Fibroblast of mammary gland (primary cell): ENCODE data around the gene FAM78A.
A peak's percentile ranks its signal among the peaks of the same experiment; 100 is the strongest.

Experiments used
- DNase-seq: peaks from one replicate; pipeline ENCODE4 v3.0.0-alpha.2; 2010; ENCODE audit warnings: low read depth
- H3K4me3 ChIP-seq: 2 replicates; pipeline ENCODE4 v1.5.1; 2011; ENCODE audit warnings: low read depth, mild to moderate bottlenecking, low read length, moderate library complexity; ENCODE audit not compliant: control insufficient read depth
- TF ChIP-seq, protein P1 (sequence below): conservative IDR thresholded peaks from 2 replicates; pipeline ENCODE4 v1.5.1; 2011; ENCODE audit warnings: low read depth, low read length, inconsistent platforms; ENCODE audit not compliant: control insufficient read depth, insufficient read depth

The FAM78A gene, protein sequence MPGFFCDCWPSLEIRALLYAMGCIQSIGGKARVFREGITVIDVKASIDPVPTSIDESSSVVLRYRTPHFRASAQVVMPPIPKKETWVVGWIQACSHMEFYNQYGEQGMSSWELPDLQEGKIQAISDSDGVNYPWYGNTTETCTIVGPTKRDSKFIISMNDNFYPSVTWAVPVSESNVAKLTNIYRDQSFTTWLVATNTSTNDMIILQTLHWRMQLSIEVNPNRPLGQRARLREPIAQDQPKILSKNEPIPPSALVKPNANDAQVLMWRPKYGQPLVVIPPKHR

DNA sequence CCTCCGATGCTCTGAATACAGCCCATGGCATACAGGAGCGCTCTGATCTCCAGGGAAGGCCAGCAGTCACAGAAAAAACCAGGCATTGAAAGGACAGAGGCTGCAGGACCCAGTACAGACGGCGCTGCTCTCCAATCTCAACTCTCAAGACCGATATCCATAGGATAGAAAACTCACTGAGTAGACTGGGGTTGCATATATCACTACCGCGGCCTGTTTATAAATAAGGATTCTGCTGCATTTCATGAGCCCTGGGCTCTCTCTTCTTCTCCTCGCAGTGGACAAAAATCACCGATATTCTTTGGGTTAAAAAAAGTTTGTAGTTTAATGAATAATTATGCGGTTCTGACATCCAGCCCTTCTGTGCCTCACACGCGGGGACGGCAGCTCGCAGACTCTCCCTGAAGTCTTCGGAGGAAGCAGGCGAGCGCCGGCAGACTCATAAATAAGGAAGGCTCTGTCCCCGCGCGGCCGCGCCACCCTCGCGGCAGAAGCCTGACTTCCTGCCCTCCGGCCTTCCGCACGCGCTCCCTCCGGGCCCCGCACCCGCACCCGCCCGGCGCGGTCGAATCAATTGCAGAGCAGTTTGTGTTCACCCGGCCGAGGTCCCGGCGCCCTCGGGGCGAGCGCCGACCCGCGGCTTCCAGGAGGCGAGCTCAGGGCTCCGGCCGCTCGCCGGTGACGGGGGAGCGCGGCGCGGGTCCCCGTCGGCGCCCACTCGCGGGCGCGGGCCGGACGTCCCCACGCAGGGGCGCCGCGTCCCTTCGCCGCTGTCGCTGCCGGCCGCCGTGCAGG is at the start of gene FAM78A:
TSS of gene FAM78A (minus strand) at position 417 of the 795 bp plus-strand sequence. CDS start at position 86, 331 bp downstream.
- TF ChIP-seq, protein P1, sequence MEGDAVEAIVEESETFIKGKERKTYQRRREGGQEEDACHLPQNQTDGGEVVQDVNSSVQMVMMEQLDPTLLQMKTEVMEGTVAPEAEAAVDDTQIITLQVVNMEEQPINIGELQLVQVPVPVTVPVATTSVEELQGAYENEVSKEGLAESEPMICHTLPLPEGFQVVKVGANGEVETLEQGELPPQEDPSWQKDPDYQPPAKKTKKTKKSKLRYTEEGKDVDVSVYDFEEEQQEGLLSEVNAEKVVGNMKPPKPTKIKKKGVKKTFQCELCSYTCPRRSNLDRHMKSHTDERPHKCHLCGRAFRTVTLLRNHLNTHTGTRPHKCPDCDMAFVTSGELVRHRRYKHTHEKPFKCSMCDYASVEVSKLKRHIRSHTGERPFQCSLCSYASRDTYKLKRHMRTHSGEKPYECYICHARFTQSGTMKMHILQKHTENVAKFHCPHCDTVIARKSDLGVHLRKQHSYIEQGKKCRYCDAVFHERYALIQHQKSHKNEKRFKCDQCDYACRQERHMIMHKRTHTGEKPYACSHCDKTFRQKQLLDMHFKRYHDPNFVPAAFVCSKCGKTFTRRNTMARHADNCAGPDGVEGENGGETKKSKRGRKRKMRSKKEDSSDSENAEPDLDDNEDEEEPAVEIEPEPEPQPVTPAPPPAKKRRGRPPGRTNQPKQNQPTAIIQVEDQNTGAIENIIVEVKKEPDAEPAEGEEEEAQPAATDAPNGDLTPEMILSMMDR, result no peak
- no peak for DNase-seq
- no peak within 1 kb of the TSS for H3K4me3 ChIP-seq

DNA sequence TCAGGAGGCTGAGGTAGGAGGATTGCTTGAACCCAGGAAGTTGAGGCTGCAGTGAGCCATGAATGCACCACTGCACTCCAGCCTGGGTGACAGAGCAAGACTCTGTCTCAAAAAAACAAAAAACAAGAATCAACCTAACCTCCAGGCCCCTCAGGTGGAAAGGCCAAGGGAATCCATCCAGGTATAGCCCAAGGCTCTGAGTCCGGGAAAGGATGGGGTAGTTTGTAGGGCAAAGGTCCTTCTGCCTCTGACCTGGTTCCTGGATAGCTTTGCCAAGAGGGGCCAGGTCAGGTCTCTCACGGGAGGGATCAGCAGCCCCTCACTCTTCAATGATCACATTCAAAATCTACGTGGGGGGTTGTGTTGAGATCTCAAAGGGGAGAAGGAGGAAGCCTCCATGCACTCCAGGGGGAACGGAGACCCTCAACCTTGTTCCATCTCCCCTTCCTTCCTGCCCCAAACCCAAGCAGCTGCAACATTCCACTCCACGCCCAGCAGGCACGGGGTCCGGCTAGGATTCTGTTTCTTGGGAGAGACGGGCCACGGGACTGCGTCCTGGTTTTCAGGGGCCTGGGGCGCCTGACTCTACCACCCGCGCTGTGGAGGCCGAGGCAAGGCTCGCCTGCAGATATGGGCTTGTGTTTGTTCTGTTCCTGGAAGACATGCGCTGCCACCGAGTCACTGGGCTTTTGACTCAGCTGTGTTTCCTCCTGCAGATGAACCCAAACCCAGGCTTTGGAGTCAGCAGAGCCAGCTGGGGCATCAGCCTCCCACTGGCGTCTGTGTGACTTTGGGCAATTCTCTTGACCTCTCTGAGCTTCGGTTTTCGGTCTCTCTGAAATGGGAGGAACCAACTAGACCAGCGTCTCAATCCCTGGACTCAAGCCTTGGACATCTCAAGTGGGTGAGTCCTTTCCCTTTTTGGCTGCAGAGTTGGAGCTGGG is 48.7 kb upstream of the FAM78A start:
- no peak for DNase-seq
- TF ChIP-seq, protein P1, result no peak
- no peak overlapping the region for H3K4me3 ChIP-seq

DNA sequence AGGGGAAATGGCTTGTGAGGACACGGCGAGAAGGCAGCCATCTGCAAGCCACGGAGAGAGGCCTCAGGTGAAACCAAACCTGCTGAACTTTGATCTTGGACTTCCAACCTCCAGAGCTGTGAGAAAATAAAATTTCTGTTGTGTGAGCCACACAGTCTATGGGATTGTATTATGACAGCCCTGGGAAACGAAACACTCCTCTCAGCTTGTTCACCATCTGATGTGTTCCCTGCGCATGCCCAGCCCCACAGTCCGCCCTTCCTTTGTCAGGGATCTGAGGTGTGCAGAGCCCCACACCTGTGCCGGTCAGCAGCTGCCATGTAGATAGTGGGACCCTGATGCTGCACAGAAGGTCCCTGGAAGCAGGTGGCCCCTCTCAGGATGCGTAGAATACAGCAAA is 47.3 kb upstream of the FAM78A start:
- TF ChIP-seq, protein P1, result no peak
- no peak for DNase-seq
- no peak overlapping the region for H3K4me3 ChIP-seq

DNA sequence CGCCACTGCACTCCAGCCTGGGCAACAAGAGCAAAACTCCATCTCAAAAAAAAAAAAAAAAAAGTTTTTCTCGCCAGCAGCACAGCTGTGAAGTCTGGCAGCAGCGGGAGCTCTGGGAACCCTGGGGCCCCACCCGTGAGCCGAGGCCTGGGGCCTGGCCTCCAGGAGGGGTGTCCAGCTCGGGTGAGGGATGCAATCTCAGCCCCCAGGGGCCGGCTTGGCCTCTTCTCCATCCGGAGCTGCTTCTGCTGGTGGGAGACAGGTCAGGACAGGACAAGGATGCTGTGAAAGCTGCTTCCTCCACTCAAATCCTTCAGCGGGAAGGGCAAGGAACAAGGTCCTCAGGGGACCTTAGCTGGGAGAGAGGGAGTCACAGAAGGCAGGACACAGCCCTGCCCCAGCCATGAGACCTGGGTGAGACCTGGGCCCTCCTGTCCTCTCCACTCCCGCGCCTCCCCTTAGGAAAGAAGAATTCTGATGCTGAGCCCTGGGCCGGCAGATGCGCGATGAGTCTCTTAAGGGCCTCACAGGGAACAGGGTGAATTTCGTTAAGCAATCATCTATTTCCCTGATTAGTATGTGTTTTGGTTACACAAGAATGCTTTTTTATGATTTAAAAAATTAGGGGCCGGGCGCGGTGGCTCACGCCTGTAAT is 43.8 kb upstream of the FAM78A start:
- no peak overlapping the region for H3K4me3 ChIP-seq
- TF ChIP-seq, protein P1, result no peak
- DNase-seq, result peak; percentile 47

DNA sequence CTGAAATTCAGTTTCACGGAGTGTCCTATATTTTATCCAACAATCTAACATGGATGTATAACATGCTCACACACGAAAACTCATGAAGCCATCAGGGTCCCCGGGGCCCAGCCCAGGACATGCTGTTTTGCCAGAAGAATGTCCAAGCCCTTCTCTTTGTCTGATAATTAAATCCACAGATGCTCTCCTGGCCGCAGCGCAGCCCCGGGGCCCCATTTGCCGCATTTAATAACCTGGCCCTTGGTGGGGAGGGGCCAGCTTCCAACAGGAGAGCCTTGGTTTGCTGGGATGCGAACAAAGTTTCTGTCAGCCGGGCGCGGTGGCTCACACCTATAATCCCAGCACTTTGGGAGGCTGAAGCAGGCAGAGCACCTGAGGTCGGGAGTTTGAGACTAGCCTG is 43.2 kb upstream of the FAM78A start:
- DNase-seq, result no peak
- no peak overlapping the region for H3K4me3 ChIP-seq
- TF ChIP-seq, protein P1, result no peak
